NCI-H226 (cell line): ENCODE results near the gene RHEBL1.

Experiments
- DNase-seq: peaks from one replicate; pipeline ENCODE4 v3.0.0-alpha.2; 2015

RHEBL1 gene

GRCh38 chr12:49052451-49053208 lies 17.1 kb downstream of the RHEBL1 start:
- DNase-seq: no peak

GRCh38 chr12:49051777-49052438 lies 17.9 kb downstream of the RHEBL1 start:
- DNase-seq: no peak

- DNase-seq: no peak
Measured at GRCh38 chr12:49051373-49051764, 18.4 kb downstream of the RHEBL1 start.

GRCh38 chr12:49050507-49051372 lies 19.0 kb downstream of the RHEBL1 start:
- no peak for DNase-seq

GRCh38 chr12:49049566-49050224 lies 20.1 kb downstream of the RHEBL1 start:
- peak; percentile 89 for DNase-seq

- no peak for DNase-seq
Measured at GRCh38 chr12:49048953-49049352, 20.8 kb downstream of the RHEBL1 start.

GRCh38 chr12:49046129-49046895 lies 23.5 kb downstream of the RHEBL1 start:
- DNase-seq: no peak

DNA sequence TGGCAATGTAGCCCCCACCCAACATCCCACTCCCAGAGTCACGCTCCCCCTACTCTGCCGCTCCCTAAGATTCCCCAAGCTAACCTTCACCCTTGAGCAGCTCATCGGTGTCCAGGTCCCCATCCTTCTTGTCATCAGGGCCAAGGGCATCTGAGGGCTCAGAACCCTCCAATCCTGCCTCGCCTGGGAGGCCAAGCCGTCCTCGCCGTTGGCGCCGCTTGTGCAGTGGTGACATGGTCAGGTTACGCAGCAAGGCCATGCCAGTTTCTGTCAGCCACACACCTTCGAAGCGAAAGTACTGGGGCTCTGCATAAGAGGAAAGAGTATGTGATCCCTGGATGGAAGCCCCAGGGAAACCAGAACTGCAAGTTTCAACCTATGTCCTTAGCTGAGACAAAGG lies 25.1 kb downstream of the RHEBL1 start:
- no peak for DNase-seq

GRCh38 chr12:49043856-49044258 lies 25.9 kb downstream of the RHEBL1 start:
- peak; percentile 26 for DNase-seq

DNA sequence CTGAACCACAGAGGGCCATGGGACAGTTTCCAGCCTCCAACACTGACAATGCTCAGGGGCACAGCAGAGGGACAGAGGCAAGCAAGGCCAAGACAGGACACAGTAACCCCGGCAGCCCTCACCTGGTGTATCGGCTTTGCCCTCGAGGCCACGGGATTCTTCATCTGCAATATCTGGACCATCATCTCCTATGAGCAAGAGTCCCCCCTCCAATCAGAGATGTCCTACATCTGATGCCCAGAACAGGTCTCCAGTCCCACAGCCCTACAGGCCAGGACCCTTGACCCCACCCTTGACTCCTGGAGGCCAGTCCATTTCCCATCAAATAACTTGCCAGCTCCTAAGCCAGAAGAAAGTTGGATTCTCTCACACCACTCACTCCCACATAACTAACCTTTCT lies 26.5 kb downstream of the RHEBL1 start:
- DNase-seq: no peak

GRCh38 chr12:49041881-49042484 lies 27.8 kb downstream of the RHEBL1 start:
- peak; percentile 44 for DNase-seq

DNA sequence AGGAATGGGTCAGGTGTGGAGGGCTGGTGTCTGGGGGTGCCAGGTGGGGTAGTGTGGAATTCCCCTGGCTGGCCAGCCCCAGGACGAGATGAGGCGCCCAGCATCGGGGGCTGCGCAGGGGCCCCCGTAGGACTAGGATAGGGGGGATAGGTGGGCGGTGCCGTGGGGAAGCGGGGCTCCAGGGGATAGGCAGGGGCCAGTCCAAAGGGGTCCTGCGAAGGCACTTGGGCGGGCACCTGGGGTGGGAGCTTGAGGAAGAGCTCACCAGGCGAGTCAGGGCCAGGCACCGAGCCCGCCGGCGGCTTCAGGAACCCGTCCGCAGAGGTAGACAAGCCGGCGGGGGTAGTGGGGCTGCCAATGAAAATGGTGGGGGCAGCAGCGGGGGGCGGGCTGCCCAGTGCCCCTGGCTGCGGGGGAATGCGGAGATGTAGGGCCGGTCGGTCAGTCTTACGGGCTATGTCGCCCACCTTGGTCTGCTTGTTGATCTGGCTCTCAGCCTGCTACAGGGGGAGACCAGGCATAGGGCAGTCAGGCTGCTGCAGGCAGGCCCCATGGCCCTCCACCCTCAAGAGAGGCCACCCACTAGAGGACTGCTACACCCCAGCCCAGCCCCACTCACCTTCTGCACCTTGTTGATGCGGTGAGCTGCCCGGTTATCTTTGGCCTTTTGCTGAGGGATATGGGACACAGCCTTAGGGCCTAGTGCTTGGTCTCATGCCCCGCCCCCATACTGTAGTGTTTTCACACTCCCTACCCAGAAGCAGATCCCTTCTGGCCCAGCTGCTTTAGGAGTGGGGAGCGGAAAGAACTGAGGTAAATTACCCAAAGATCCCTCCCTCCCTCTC lies 28.5 kb downstream of the RHEBL1 start:
- DNase-seq: no peak

GRCh38 chr12:49040364-49040855 lies 29.4 kb downstream of the RHEBL1 start:
- DNase-seq: no peak

- no peak for DNase-seq
Measured at GRCh38 chr12:49039421-49040363, 30.1 kb downstream of the RHEBL1 start.

DNA sequence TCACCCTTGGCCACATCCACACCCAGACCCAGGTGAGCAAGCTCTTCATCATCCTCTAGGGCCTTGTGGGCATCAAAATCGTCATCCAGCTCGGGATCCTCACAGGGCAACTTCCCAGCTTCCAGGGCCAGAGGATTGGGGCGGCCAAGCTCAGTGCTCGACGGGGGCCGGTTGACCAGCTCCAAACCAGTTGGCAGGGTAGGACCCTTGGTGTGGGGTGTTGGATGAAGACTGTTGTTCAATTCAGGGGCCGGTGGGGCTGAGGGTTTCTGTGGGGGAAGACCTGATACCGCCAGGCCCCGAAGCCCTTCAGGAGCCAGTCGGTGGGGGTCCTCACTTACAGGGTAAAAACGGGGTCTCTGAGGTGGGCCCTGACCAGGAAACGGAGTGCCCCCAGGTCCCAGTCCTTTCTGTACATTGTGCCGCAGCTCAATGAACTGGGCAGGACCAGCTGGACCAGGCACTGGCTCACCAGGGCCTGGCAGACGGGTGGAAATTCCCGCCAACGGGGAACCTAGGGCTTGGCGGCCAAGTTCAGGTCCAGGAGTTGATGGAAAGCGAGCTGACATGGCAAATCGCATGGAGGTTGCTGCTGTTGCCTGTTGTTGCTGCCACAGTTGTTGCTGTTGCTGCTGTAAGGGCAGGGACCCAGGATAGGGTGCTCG lies 31.4 kb downstream of the RHEBL1 start:
- DNase-seq: no peak

GRCh38 chr12:49037947-49038237 lies 31.9 kb downstream of the RHEBL1 start:
- DNase-seq: no peak

GRCh38 chr12:49037111-49037946 lies 32.5 kb downstream of the RHEBL1 start:
- DNase-seq: no peak

DNA sequence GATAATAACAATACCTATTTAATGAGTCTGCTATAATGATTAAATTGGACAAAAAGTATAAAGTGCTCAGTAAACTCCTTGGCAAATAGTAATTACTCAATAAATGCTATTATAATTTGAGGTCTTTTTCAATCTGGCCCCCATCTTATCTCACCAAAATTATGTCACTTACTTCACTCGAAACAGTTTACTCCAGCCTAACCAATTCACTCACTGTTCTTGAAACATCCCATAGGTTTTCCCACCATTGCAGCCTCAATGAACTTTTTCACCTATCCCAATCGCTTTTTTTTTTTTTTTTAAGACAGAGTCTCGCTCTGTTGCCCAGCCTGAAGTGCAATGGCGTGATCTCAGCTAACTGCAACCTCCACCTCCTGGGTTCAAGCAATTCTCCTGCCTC lies 33.8 kb downstream of the RHEBL1 start:
- DNase-seq: no peak
